ENCODE results near the gene INCENP.

INCENP gene

DNA sequence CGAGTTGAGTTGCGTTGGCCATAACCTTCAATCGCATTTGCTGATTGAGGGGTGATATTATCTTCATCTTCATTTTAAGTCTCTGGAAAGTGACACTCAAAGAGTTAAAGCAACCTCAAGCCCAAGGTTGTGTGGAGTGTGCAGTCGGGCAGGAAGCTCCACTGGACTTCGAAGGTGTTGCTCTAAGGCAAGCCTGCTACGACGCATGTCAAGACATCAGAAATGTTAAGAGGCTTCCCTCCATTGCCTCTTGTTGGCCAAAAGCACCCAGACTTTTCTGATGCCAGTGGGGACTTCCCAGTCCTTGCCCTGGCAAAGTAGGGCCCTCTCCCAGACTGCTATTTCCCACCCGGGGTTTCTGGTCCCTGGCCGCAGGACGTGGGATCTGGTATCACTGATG lies 42.6 kb downstream of the INCENP start:
- ChIA-PET POLR2A (no interaction called here), CTCF (interaction anchor here (0.6 kb wide), 1 partner anchor 31 kb away, joined by 4 read pairs; no protein-coding TSS in a partner anchor)
- Histone ChIP-seq H3K27ac (ENCODE audit: extremely low read depth, low read depth, low read length) (no peak overlapping the region), H3K4me1 (ENCODE audit: control insufficient read depth, insufficient read depth, low read length) (no peaks in the 10 kb centered on the region), H3K36me3 (ENCODE audit: control insufficient read depth in 2 of 2, insufficient read depth in 1 of 2, low read length in 2 of 2) (no peaks in the 10 kb centered on the region), H3K9me3 (ENCODE audit: control insufficient read depth, insufficient read depth, low read depth, low read length) (no peaks in the 10 kb centered on the region), H3K4me3 (ENCODE audit: low read depth, low read length) (no peak overlapping the region)
- no peak for TF ChIP-seq ZNF335 (tag by site-specific recombination; conservative IDR thresholded peaks at IDR 0.05)
- TF ChIP-seq, protein P1, sequence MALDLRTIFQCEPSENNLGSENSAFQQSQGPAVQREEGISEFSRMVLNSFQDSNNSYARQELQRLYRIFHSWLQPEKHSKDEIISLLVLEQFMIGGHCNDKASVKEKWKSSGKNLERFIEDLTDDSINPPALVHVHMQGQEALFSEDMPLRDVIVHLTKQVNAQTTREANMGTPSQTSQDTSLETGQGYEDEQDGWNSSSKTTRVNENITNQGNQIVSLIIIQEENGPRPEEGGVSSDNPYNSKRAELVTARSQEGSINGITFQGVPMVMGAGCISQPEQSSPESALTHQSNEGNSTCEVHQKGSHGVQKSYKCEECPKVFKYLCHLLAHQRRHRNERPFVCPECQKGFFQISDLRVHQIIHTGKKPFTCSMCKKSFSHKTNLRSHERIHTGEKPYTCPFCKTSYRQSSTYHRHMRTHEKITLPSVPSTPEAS (tag by site-specific recombination; IDR thresholded peaks at IDR 0.05), result no peak
- no peak for TF ChIP-seq GFI1B (tag by site-specific recombination; IDR thresholded peaks at IDR 0.05)
- no peak for TF ChIP-seq ZNF140 (tag by site-specific recombination; IDR thresholded peaks at IDR 0.05)
- TF ChIP-seq ZNF521 (tag by site-specific recombination; IDR thresholded peaks at IDR 0.05), result no peak
- TF ChIP-seq, protein P2, sequence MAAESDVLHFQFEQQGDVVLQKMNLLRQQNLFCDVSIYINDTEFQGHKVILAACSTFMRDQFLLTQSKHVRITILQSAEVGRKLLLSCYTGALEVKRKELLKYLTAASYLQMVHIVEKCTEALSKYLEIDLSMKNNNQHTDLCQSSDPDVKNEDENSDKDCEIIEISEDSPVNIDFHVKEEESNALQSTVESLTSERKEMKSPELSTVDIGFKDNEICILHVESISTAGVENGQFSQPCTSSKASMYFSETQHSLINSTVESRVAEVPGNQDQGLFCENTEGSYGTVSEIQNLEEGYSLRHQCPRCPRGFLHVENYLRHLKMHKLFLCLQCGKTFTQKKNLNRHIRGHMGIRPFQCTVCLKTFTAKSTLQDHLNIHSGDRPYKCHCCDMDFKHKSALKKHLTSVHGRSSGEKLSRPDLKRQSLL (tag by site-specific recombination; IDR thresholded peaks at IDR 0.05), result no peak
- TF ChIP-seq, protein P3, sequence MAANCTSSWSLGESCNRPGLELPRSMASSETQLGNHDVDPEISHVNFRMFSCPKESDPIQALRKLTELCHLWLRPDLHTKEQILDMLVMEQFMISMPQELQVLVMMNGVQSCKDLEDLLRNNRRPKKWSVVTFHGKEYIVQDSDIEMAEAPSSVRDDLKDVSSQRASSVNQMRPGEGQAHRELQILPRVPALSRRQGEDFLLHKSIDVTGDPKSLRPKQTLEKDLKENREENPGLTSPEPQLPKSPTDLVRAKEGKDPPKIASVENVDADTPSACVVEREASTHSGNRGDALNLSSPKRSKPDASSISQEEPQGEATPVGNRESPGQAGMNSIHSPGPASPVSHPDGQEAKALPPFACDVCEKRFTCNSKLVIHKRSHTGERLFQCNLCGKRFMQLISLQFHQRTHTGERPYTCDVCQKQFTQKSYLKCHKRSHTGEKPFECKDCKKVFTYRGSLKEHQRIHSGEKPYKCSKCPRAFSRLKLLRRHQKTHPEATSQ (tag by site-specific recombination; IDR thresholded peaks at IDR 0.05), result no peak
- TF ChIP-seq OSR2 (tag by site-specific recombination; IDR thresholded peaks at IDR 0.05), result no peak
- TF ChIP-seq ZNF426 (tag by site-specific recombination; IDR thresholded peaks at IDR 0.05), result no peak
- no peak for TF ChIP-seq TRIM28 (IDR thresholded peaks at IDR 0.05; ENCODE audit: borderline replicate concordance, low read length)
- TF ChIP-seq, protein P4, sequence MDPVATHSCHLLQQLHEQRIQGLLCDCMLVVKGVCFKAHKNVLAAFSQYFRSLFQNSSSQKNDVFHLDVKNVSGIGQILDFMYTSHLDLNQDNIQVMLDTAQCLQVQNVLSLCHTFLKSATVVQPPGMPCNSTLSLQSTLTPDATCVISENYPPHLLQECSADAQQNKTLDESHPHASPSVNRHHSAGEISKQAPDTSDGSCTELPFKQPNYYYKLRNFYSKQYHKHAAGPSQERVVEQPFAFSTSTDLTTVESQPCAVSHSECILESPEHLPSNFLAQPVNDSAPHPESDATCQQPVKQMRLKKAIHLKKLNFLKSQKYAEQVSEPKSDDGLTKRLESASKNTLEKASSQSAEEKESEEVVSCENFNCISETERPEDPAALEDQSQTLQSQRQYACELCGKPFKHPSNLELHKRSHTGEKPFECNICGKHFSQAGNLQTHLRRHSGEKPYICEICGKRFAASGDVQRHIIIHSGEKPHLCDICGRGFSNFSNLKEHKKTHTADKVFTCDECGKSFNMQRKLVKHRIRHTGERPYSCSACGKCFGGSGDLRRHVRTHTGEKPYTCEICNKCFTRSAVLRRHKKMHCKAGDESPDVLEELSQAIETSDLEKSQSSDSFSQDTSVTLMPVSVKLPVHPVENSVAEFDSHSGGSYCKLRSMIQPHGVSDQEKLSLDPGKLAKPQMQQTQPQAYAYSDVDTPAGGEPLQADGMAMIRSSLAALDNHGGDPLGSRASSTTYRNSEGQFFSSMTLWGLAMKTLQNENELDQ (tag by site-specific recombination; IDR thresholded peaks at IDR 0.05; ENCODE audit: low read depth), result no peak
- no peak for TF ChIP-seq ZSCAN16 (tag by site-specific recombination; IDR thresholded peaks at IDR 0.05)
- no peak for TF ChIP-seq ZNF785 (tag by site-specific recombination; IDR thresholded peaks at IDR 0.05)
- no peak for TF ChIP-seq ZNF214 (tag by site-specific recombination; IDR thresholded peaks at IDR 0.05; ENCODE audit: borderline replicate concordance)
- TF ChIP-seq ZNF146 (tag by site-specific recombination; IDR thresholded peaks at IDR 0.05), result no peak
- TF ChIP-seq, protein P5, sequence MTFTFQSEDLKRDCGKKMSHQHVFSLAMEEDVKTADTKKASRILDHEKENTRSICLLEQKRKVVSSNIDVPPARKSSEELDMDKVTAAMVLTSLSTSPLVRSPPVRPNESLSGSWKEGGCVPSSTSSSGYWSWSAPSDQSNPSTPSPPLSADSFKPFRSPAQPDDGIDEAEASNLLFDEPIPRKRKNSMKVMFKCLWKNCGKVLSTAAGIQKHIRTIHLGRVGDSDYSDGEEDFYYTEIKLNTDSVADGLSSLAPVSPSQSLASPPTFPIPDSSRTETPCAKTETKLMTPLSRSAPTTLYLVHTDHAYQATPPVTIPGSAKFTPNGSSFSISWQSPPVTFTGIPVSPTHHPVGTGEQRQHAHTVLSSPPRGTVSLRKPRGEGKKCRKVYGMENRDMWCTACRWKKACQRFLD (tag by site-specific recombination; IDR thresholded peaks at IDR 0.05), result no peak

- no peaks in the 10 kb centered on the region for H3K36me3 ChIP-seq (ENCODE audit: control insufficient read depth in 2 of 2, insufficient read depth in 1 of 2, low read length in 2 of 2)
- no peak overlapping the region for H3K4me3 ChIP-seq (ENCODE audit: low read depth, low read length)
- no peaks in the 10 kb centered on the region for H3K9me3 ChIP-seq (ENCODE audit: control insufficient read depth, insufficient read depth, low read depth, low read length)
- no peak for TF ChIP-seq ZNF391 (tag by site-specific recombination; IDR thresholded peaks at IDR 0.05; ENCODE audit: borderline replicate concordance, low read depth)
- CTCF ChIA-PET, result interaction anchor here (0.6 kb wide), 1 partner anchor 31 kb away, joined by 5 read pairs; no protein-coding TSS in a partner anchor
- POLR2A ChIA-PET, result interaction anchor here (0.6 kb wide), 1 partner anchor 43 kb away, joined by 3 read pairs; no protein-coding TSS in a partner anchor
- H3K4me1 ChIP-seq (ENCODE audit: control insufficient read depth, insufficient read depth, low read length), result no peaks in the 10 kb centered on the region
- no peak overlapping the region for H3K27ac ChIP-seq (ENCODE audit: extremely low read depth, low read depth, low read length)
Observed at GRCh38 chr11:62169448-62169847, 45.6 kb downstream of the INCENP start.
